Measurements from ENCODE around the gene BTBD9.
"Not testable (repeated sequence)": the region's sequence is repeated elsewhere in the genome, so short reads cannot be mapped to it uniquely, and the experiment has no call there.

Gene BTBD9

GRCh38 chr6:38429546-38429945, 210.2 kb downstream of the BTBD9 start:
- no peak for DNase-seq (ENCODE audit: low read depth)

- no peak for DNase-seq (ENCODE audit: low read depth)
Observed at GRCh38 chr6:38427492-38428210, 212.1 kb downstream of the BTBD9 start.

- not testable (repeated sequence) for DNase-seq (ENCODE audit: low read depth)
Observed at GRCh38 chr6:38425788-38426488, 213.8 kb downstream of the BTBD9 start.

GRCh38 chr6:38423746-38424145, 216.0 kb downstream of the BTBD9 start:
- DNase-seq (ENCODE audit: low read depth) = no peak

GRCh38 chr6:38420207-38420606, 219.5 kb downstream of the BTBD9 start:
- no peak for DNase-seq (ENCODE audit: low read depth)

GRCh38 chr6:38417521-38417920, 222.2 kb downstream of the BTBD9 start:
- DNase-seq (ENCODE audit: low read depth) = no peak

GRCh38 chr6:38415231-38416005, 224.3 kb downstream of the BTBD9 start:
- DNase-seq (ENCODE audit: low read depth) = no peak

GRCh38 chr6:38413102-38413800, 226.5 kb downstream of the BTBD9 start:
- no peak for DNase-seq (ENCODE audit: low read depth)

- no peak for DNase-seq (ENCODE audit: low read depth)
Observed at GRCh38 chr6:38407192-38407591, 232.5 kb downstream of the BTBD9 start.

- DNase-seq (ENCODE audit: low read depth) = no peak
Observed at GRCh38 chr6:38406096-38406495, 233.6 kb downstream of the BTBD9 start.

GRCh38 chr6:38404900-38405556, 234.7 kb downstream of the BTBD9 start:
- DNase-seq (ENCODE audit: low read depth) = no peak

- no peak for DNase-seq (ENCODE audit: low read depth)
Observed at GRCh38 chr6:38404355-38404754, 235.4 kb downstream of the BTBD9 start.

- no peak for DNase-seq (ENCODE audit: low read depth)
Observed at GRCh38 chr6:38403548-38403947, 236.2 kb downstream of the BTBD9 start.

GRCh38 chr6:38400764-38401163, 239.0 kb downstream of the BTBD9 start:
- DNase-seq (ENCODE audit: low read depth) = no peak

- no peak for DNase-seq (ENCODE audit: low read depth)
Observed at GRCh38 chr6:38400101-38400500, 239.6 kb downstream of the BTBD9 start.

- DNase-seq (ENCODE audit: low read depth) = no peak
Observed at GRCh38 chr6:38396209-38396608, 243.5 kb downstream of the BTBD9 start.

GRCh38 chr6:38393986-38394385, 245.7 kb downstream of the BTBD9 start:
- no peak for DNase-seq (ENCODE audit: low read depth)

- no peak for DNase-seq (ENCODE audit: low read depth)
Observed at GRCh38 chr6:38391626-38392579, 247.8 kb downstream of the BTBD9 start.

GRCh38 chr6:38391206-38391605, 248.5 kb downstream of the BTBD9 start:
- DNase-seq (ENCODE audit: low read depth) = no peak

GRCh38 chr6:38389875-38390274, 249.9 kb downstream of the BTBD9 start:
- DNase-seq (ENCODE audit: low read depth) = no peak

- DNase-seq (ENCODE audit: low read depth) = no peak
Observed at GRCh38 chr6:38387971-38388370, 251.8 kb downstream of the BTBD9 start.
